Muscle layer of colon (tissue), 2 donors: ENCODE measurements around the gene VSIR.

Experiments
- H3K27ac ChIP-seq: one replicate; pipeline ENCODE4 v1.7.0; 2013; ENCODE audit warnings: low read depth, mild to moderate bottlenecking, low read length, moderate library complexity
- H3K27me3 ChIP-seq, 2 donors: one replicate each; pipeline ENCODE4 v1.7.0; 2013; ENCODE audit warnings: low read length in 2 of 2, mild to moderate bottlenecking in 2 of 2; ENCODE audit not compliant: insufficient read depth in 2 of 2, control insufficient read depth in 1 of 2
- H3K36me3 ChIP-seq: one replicate; pipeline ENCODE4 v1.7.0; 2013; ENCODE audit warnings: mild to moderate bottlenecking, low read length; ENCODE audit not compliant: insufficient read depth
- H3K4me1 ChIP-seq: one replicate; pipeline ENCODE4 v1.7.0; 2013; ENCODE audit warnings: mild to moderate bottlenecking, low read length; ENCODE audit not compliant: insufficient read depth
- H3K4me3 ChIP-seq, 2 donors: one replicate each; pipeline ENCODE4 v1.7.0; 2013; ENCODE audit warnings: low read length in 2 of 2, low read depth in 1 of 2, mild to moderate bottlenecking in 1 of 2, moderate library complexity in 1 of 2
- H3K9ac ChIP-seq: one replicate; pipeline ENCODE4 v1.7.0; 2013; ENCODE audit warnings: low read length
- H3K9me3 ChIP-seq: one replicate; pipeline ENCODE4 v1.7.0; 2013; ENCODE audit warnings: mild to moderate bottlenecking, low read length
- donor health status: abdominal sarcoma.
- donor health status: Adenocarcinoma of cecum.

Gene VSIR

DNA sequence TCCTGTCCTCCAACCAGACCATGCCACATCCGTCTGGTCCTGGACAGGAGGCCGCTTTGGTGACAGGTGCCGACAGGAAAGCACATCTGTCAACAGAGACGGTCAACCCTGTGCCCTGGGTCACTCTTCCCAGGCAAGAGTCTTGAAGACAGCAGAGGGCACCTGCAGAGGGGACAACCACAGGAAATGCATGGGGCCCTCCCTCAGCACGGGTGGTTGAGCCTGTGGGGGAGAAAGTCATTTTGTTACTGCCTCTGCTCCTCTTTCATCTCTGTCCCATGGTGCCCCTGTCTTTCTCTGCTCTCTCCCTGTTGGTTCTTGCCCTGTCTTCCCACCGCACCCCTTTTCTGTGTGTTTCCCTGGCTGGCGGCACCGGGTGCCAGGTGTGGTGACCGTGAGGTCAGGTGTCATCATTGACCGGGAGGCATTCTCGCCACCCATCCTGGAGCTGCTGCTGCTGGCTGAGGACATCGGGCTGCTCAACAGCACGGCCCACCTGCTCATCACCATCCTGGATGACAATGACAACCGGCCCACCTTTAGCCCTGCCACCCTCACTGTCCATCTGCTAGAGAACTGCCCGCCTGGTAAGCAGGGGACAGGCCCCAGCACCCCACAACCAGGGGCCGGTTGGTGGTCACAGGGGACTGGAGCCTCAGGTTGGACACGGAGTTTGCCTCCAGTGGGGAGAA, 17.6 kb upstream of the VSIR start:
- Histone ChIP-seq H3K9ac (no peak overlapping the region), H3K4me3 (no peak overlapping the region), H3K36me3 (no peaks in the 10 kb centered on the region), H3K9me3 (peaks cover 3% of the 10 kb centered on the region), H3K27me3 (no peaks in the 10 kb centered on the region), H3K27ac (no peak overlapping the region), H3K4me1 (no peaks in the 10 kb centered on the region)

GRCh38 chr10:71789871-71790270, 16.6 kb upstream of the VSIR start:
- Histone ChIP-seq H3K9me3 (peaks cover 3% of the 10 kb centered on the region), H3K9ac (no peak overlapping the region), H3K27me3 (no peaks in the 10 kb centered on the region), H3K27ac (no peak overlapping the region), H3K4me3 (no peak overlapping the region), H3K36me3 (no peaks in the 10 kb centered on the region), H3K4me1 (no peaks in the 10 kb centered on the region)

DNA sequence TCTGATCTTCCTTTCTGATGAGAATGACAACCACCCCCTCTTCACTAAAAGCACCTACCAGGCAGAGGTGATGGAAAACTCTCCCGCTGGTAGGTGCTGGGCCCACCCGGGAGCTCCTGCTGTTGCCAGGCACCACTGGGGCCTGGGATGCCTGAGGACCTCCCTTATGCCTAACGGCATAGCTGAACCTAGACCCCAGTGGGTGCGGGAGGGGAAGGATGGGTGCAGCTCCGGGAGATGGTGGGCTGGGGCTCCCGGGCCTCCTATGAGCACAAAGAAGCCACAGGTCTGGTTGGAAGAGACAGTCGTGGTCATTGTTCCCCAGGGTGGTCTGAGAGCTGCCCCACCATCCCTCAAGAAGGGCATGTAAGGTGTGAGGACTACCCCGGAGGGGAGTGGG, 15.6 kb upstream of the VSIR start:
- Histone ChIP-seq H3K36me3 (no peaks in the 10 kb centered on the region), H3K27ac (no peak overlapping the region), H3K27me3 (no peaks in the 10 kb centered on the region), H3K9me3 (no peaks in the 10 kb centered on the region), H3K4me3 (no peak overlapping the region), H3K9ac (no peak overlapping the region), H3K4me1 (no peaks in the 10 kb centered on the region)

DNA sequence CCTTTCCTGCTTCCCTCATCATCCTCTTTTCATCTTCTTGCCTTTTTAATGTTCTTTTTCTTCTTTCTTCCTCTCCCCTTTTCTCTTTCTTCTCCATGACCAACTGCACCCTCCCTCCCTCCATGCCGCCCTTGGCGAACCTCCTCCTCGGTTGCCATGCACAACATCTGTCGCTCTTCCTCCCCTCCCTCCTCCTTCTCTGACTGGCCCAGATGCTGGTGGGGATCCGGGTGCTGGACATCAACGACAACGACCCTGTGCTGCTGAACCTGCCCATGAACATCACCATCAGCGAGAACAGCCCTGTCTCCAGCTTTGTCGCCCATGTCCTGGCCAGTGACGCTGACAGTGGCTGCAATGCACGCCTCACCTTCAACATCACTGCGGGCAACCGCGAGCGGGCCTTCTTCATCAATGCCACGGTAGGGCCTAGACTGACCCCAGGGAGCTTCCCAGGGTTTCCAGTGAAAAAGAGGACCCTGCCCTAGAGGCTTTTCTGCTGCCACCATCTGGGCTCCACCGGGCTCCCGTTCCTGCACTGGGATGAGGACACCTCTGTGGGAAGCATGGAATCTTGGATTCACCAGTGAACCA, 11.5 kb upstream of the VSIR start:
- H3K27ac ChIP-seq = no peak overlapping the region

DNA sequence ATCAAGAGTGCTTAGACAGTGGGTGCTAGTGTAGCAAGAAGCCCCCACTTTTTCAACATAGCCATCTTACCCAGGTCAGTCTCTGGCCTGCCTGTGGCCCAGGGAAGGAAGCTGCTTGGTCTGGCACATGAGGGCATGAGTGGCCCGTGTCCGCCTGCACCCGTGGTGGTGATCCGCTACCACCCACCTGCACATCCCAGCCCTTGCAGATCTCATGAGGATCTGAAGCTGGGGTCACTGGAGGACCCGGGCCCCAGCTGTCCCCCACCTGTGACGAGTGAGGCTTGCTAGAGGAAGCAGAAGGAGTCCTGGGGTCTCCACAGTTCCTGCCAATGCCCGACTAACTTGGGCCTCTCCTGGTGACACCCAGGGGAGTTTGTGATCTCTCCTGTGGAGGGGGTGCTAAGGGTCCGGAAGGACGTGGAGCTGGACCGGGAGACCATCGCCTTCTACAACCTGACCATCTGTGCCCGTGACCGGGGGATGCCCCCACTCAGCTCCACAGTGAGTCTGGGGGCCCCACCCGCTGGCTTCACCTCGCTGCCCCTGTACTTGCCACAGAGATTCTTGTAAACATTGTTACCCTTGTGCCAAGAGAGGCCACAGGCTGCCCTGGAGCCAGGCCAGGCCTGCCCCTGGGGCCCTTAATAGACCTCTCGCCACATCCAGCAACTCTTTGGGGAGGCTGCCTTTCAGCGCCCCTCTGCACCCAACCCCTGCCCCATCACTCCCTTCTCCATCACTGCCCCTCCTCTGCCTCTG, 10.8 kb upstream of the VSIR start:
- H3K9me3 ChIP-seq = no peaks in the 10 kb centered on the region
- no peaks in the 10 kb centered on the region for H3K27me3 ChIP-seq
- H3K4me3 ChIP-seq = no peak overlapping the region
- H3K4me1 ChIP-seq = no peaks in the 10 kb centered on the region
- H3K36me3 ChIP-seq = no peaks in the 10 kb centered on the region
- H3K27ac ChIP-seq = no peak overlapping the region
- no peak overlapping the region for H3K9ac ChIP-seq

More for the DNA sequence above, 11.5 kb upstream of the VSIR start:
- Histone ChIP-seq H3K27me3 (no peaks in the 10 kb centered on the region), H3K9me3 (no peaks in the 10 kb centered on the region), H3K9ac (no peak overlapping the region), H3K4me1 (no peaks in the 10 kb centered on the region), H3K36me3 (no peaks in the 10 kb centered on the region), H3K4me3 (no peak overlapping the region)

DNA sequence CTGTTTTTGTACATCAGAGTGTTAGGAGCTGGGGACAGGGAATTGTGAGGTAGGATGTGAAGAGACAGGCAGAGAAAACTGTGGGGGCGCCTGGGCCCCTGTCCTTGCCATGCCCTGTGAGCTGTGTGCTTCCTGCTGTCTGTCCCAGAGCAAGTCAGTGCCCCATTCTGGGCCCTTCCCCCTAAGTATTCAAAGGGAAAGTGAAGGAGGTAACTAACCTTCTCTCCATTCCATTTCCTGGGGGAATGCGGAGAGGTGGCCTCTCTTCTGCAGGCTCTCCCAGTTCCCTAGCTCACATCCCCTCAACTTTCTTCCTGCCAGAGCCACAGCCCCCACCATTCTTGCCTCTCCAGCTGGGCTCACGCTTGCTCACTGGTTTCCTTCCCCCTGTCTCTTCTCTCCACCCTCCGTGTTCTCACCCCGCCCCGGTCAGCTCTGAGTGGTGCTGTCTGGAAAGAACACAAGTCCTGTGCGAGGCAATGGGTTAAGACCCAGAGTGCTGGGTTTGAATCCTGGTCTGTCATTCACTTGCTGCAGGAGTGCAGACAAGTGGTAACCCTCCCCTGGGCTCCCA, 9.7 kb upstream of the VSIR start:
- no peaks in the 10 kb centered on the region for H3K36me3 ChIP-seq
- H3K9me3 ChIP-seq = no peaks in the 10 kb centered on the region
- no peaks in the 10 kb centered on the region for H3K4me1 ChIP-seq
- H3K9ac ChIP-seq = no peak overlapping the region
- no peak overlapping the region for H3K27ac ChIP-seq
- H3K4me3 ChIP-seq = no peak overlapping the region
- H3K27me3 ChIP-seq = no peaks in the 10 kb centered on the region

DNA sequence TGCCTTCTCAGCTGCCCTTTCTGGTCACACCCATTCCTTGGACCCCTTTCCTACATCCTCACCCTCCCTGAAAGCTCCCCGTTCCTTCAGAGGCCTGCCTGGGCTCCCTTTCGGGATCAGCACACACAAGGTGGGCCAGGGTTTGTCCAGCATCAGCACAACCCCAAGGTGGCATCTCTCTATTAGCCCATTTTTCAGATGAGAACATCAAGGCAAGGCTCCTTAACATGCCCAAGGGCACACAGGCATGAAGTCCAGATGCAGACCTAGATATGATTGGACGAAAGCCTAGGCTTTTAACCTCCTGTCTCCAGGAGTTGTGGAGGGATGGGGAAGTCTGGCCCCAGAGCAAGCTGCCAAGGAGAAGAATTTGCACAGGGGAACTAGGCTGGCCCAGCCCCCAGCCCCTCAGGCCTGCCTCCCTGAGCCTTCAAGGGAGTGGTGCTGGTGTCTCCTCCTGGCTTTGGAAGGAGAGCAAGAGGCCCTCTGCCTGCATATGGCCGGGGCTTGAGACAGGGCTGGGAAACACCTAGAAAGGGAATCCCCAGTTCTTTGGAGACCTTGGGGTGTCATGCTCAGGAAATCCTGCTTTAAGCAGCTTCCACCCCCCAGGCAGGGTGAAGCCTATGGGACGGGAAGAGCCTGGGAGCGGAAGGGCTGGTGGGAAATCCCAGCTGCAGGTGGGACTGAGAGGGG, 9.0 kb upstream of the VSIR start:
- no peaks in the 10 kb centered on the region for H3K36me3 ChIP-seq
- no peak overlapping the region for H3K9ac ChIP-seq
- H3K27ac ChIP-seq = no peak overlapping the region
- H3K4me3 ChIP-seq = no peak overlapping the region
- no peaks in the 10 kb centered on the region for H3K27me3 ChIP-seq
- no peaks in the 10 kb centered on the region for H3K4me1 ChIP-seq
- H3K9me3 ChIP-seq = no peaks in the 10 kb centered on the region

DNA sequence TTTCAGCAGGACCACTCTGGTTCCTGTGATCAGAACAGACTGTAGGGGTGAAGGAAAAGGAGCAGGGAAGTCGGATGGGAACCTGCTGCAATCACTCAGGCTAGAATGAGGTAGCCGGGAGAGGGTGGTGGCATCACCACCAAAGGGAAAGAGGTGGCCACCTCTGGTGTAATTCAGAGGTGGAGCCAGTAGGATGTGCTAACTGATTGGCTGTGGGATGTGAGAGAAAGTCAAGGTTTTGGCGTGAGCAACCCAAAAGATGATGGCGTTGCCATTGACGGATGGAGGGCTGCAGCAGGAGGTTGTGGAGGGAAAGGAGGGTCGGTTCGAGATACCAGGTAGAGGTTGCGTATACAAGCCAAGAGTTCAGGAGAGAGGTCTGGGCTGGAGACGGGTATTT, 7.4 kb upstream of the VSIR start:
- Histone ChIP-seq H3K9me3 (no peaks in the 10 kb centered on the region), H3K9ac (no peak overlapping the region), H3K36me3 (no peaks in the 10 kb centered on the region), H3K27ac (no peak overlapping the region), H3K4me3 (no peak overlapping the region), H3K27me3 (no peaks in the 10 kb centered on the region), H3K4me1 (no peaks in the 10 kb centered on the region)

- Histone ChIP-seq H3K4me1 (no peaks in the 10 kb centered on the region), H3K27ac (no peak overlapping the region), H3K27me3 (no peaks in the 10 kb centered on the region), H3K36me3 (no peaks in the 10 kb centered on the region), H3K4me3 (no peak overlapping the region), H3K9ac (no peak overlapping the region), H3K9me3 (no peaks in the 10 kb centered on the region)
Measured at GRCh38 chr10:71780156-71780555, 6.8 kb upstream of the VSIR start.

GRCh38 chr10:71779641-71780040, 6.3 kb upstream of the VSIR start:
- Histone ChIP-seq H3K4me3 (no peak overlapping the region), H3K36me3 (no peaks in the 10 kb centered on the region), H3K9ac (no peak overlapping the region), H3K27me3 (no peaks in the 10 kb centered on the region), H3K27ac (no peak overlapping the region), H3K4me1 (peaks cover 5% of the 10 kb centered on the region), H3K9me3 (no peaks in the 10 kb centered on the region)
